ENCODE measurements around the gene CFAP141.

DNA sequence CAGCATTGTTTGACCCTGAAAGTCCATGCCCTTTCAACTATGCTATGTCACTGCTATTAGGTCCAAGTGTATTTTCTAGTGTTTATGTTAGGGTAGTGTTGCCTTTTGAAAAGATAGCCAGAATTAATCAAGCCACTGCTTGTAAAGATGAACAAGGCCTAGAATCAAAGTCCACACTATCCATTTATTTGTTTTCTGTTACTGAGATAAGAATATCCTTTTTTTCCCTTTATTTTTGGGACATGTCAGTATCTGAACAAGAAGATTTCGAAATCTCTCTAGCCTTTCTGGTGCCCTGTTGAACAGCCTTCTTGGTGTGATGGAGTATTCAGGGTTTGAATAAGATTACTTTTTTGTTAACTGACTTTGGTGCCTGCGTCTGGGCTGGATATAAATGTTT, 31.3 kb upstream of the CFAP141 start:
- TF ChIP-seq POLR2A (IDR thresholded peaks at IDR 0.05; ENCODE audit: low read length) (no peak), GATA1 (IDR thresholded peaks at IDR 0.05; ENCODE audit: low read depth, low read length) (no peak)
